Activated B cell treated with CpG ODN at 0.5 μM for 24 hours (primary cell): Measurements from ENCODE around the gene TYMP. TPM values are rescaled to one million over a fixed set of nuclear protein-coding genes. Genes with fewer than 3 reads are reported as not detected.

Experiments
- ATAC-seq: fragments of 200-7000 bp; cut with Tn5 transposase; one replicate; pipeline ENCODE4 v1.10.0; 2021; ENCODE audit warnings: low read depth, mild to moderate bottlenecking, moderate library complexity
- CTCF ChIA-PET: fragments of 350-600 bp; sonication (Branson Sonifier 250); formaldehyde crosslinking; loops from one replicate; lab custom pipeline; 2021; ENCODE audit warnings: antibody characterized with exemption; lab: Charles Lee
- POLR2A ChIA-PET: fragments of 350-600 bp; sonication (Branson Sonifier 250); formaldehyde crosslinking; loops from one replicate; lab custom pipeline; 2021; ENCODE audit warnings: antibody characterized with exemption; lab: Charles Lee
- DNase-seq: peaks from one replicate; pipeline ENCODE4 v3.0.0; 2022
- H3K27ac Mint-ChIP-seq: one replicate; pipeline ENCODE4 v1.8.0; 2020; ENCODE audit warnings: mixed read lengths
- H3K27me3 Mint-ChIP-seq: one replicate; pipeline ENCODE4 v1.8.0; 2021; ENCODE audit warnings: mixed read lengths
- H3K36me3 Mint-ChIP-seq: one replicate; pipeline ENCODE4 v1.8.0; 2021; ENCODE audit warnings: low read depth, mixed read lengths
- H3K4me1 Mint-ChIP-seq: one replicate; pipeline ENCODE4 v1.8.0; 2021; ENCODE audit warnings: mixed read lengths
- H3K4me3 Mint-ChIP-seq: one replicate; pipeline ENCODE4 v1.8.0; 2020; ENCODE audit warnings: mild to moderate bottlenecking, mixed read lengths
- H3K9me3 Mint-ChIP-seq: one replicate; pipeline ENCODE4 v1.8.0; 2020; ENCODE audit warnings: mixed read lengths
- intact Hi-C: fragments of 100-400 bp; cut with micrococcal nuclease; formaldehyde crosslinking; loops from one replicate; pipeline ENCODE4 v1.15.1; 2024
- total RNA-seq: library from RNA; stranded (reverse); gene quantifications from 2 replicates; pipeline ENCODE4 v1.2.3, GENCODE V29; 2022
- TF ChIP-seq, protein P1 (sequence below): fragments of 200-600 bp; IDR thresholded peaks from one replicate; pipeline ENCODE4 v1.8.0; 2022; ENCODE audit warnings: antibody characterized with exemption, mild to moderate bottlenecking

Gene TYMP
- total RNA-seq, 1 donor from 2014 or later, result 92.9 TPM

DNA sequence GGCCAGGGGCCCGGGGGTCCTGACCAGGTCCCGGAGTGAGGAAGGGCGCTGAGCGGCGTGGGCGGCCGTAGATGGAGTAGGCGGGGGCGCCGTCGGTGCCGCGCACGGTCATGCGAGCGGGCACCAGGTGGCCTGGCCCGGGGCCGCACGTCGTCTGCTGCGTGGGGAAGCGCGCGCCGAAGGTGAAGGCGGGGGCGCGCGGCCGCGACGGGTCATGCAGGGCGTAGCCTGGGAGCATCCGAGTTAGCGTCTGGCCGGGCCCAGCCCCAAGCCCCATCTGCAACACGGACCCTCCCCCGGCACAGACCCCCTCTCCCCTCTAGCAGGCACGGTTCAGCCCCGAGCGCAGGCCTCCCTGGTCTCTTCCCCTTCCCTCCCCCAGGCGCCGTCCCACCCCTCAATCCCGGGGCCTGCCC is 1.7 kb upstream of the TYMP start:
- peak; percentile 78 for DNase-seq
- peaks cover 59% of the 10 kb centered on the region for H3K4me1 Mint-ChIP-seq
- TF ChIP-seq, protein P1, sequence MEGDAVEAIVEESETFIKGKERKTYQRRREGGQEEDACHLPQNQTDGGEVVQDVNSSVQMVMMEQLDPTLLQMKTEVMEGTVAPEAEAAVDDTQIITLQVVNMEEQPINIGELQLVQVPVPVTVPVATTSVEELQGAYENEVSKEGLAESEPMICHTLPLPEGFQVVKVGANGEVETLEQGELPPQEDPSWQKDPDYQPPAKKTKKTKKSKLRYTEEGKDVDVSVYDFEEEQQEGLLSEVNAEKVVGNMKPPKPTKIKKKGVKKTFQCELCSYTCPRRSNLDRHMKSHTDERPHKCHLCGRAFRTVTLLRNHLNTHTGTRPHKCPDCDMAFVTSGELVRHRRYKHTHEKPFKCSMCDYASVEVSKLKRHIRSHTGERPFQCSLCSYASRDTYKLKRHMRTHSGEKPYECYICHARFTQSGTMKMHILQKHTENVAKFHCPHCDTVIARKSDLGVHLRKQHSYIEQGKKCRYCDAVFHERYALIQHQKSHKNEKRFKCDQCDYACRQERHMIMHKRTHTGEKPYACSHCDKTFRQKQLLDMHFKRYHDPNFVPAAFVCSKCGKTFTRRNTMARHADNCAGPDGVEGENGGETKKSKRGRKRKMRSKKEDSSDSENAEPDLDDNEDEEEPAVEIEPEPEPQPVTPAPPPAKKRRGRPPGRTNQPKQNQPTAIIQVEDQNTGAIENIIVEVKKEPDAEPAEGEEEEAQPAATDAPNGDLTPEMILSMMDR, result no peak

DNA sequence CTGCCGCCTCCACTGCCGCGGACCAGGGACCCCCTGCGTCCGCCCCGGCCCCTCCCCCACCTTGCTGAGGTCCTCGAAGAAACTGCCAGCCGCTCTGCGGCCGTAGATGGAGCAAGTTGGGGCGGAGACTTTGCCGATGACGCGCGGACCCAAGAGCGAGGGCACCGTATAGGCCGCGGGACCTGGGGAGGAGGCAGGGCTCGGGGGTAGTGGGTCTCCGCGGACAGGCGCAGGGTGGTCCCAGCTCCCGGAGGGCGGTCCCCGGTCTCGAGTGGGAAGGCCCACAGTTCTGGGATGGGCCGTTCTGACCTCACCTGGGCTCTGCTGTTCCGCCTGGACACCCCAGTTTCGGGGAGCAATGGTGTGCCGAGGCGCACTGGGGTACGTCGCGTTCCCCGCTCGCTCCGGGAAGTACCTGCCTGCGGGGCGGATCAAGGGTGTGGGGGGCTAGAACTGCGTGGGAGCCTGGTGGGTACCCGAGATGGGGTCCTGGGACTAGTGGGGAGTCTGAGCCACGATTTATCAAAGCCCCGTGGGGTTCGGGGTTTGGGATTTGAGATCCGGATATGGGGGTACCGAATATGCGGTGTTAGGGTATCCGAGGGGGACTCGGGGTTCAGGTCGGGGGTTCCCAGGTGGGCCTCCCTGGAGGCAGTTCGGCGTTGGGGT is 1.2 kb upstream of the TYMP start:
- ChIA-PET POLR2A (interaction anchor here (0.6 to 13.6 kb wide), 12 partner anchors 14 to 340 kb away, joined by 3 to 946 read pairs (median 6); partner anchors contain the start of genes ADM2, CHKB, KLHDC7B and LMF2), CTCF (interaction anchor here (0.7 to 1.4 kb wide), 4 partner anchors 9 to 32 kb away, joined by 3 to 4 read pairs (median 3); partner anchors contain the start of gene SYCE3)
- no peaks in the 10 kb centered on the region for H3K27me3 Mint-ChIP-seq
- peak; percentile 86 for DNase-seq
- ATAC-seq, result peak; percentile 53
- H3K36me3 Mint-ChIP-seq, result peaks cover 12% of the 10 kb centered on the region
- peaks cover 55% of the 10 kb centered on the region for H3K4me1 Mint-ChIP-seq
- peak overlapping the region; percentile 99 for H3K27ac Mint-ChIP-seq
- no peaks in the 10 kb centered on the region for H3K9me3 Mint-ChIP-seq
- TF ChIP-seq, protein P1, result no peak
- H3K4me3 Mint-ChIP-seq, result peak overlapping the region; percentile 92
- intact Hi-C loops, result loop anchor here (1.0 to 2.0 kb wide), 6 partner anchors 8 to 340 kb away; partner anchors contain the start of genes CHKB, SBF1 and SYCE3

More for the DNA sequence above, 1.7 kb upstream of the TYMP start:
- ChIA-PET POLR2A (interaction anchor here (0.7 to 13.6 kb wide), 13 partner anchors 14 to 341 kb away, joined by 3 to 946 read pairs (median 5); partner anchors contain the start of genes ADM2, CHKB, KLHDC7B and LMF2), CTCF (interaction anchor here (0.7 to 1.4 kb wide), 4 partner anchors 9 to 31 kb away, joined by 3 to 4 read pairs (median 3); partner anchors contain the start of gene SYCE3)
- no peaks in the 10 kb centered on the region for H3K9me3 Mint-ChIP-seq
- H3K36me3 Mint-ChIP-seq, result peaks cover 12% of the 10 kb centered on the region
- peak; percentile 43 for ATAC-seq
- intact Hi-C loops, result loop anchor here (1.0 to 2.0 kb wide), 6 partner anchors 8 to 341 kb away; partner anchors contain the start of genes CHKB, SBF1 and SYCE3
- no peaks in the 10 kb centered on the region for H3K27me3 Mint-ChIP-seq
- H3K4me3 Mint-ChIP-seq, result peak overlapping the region; percentile 92
- peak overlapping the region; percentile 99 for H3K27ac Mint-ChIP-seq

- H3K4me1 Mint-ChIP-seq, result peaks cover 55% of the 10 kb centered on the region
- H3K36me3 Mint-ChIP-seq, result peaks cover 12% of the 10 kb centered on the region
- peak overlapping the region; percentile 99 for H3K27ac Mint-ChIP-seq
- ATAC-seq, result peak; percentile 1
- no peaks in the 10 kb centered on the region for H3K9me3 Mint-ChIP-seq
- no peak for DNase-seq
- TF ChIP-seq, protein P1, result no peak
- ChIA-PET CTCF (no interaction called here), POLR2A (interaction anchor here (0.6 to 13.6 kb wide), 10 partner anchors 15 to 269 kb away, joined by 3 to 946 read pairs (median 12); partner anchors contain the start of genes ADM2, CHKB, KLHDC7B and LMF2)
- no peaks in the 10 kb centered on the region for H3K27me3 Mint-ChIP-seq
- peak overlapping the region; percentile 92 for H3K4me3 Mint-ChIP-seq
- intact Hi-C loops, result loop anchor here (2.0 kb wide), 2 partner anchors 56 to 340 kb away; partner anchors contain the start of gene SBF1
These were observed 716 bp upstream of the TYMP start for GRCh38 chr22:50530580-50530876.

DNA sequence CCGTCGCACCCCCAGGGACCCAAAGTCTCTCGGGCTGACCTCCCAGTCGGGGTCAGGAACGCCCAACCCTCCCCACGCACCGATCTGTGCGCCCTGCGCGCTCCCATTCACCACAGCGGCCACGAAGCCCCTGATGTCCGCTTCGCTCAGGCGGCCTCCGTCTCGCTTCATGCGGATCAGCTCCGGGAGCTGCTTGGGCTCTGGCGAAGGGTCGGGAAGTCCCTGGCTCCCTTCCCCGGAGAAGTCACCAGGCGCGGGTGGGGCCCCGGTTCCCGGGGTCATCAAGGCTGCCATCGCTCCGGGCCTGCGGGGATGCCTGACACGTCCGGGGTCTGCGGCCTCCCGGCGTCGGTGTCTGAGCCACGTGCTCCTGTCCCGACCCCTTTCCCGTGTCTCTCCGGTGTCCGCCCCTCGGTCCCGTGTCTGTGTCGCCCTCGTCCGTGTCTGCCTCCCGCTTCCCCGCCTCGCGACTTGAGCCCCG is 356 bp downstream of the TYMP start:
- ATAC-seq (no peak), DNase-seq (no peak)
- TF ChIP-seq, protein P1, result no peak
- Mint-ChIP-seq H3K9me3 (no peaks in the 10 kb centered on the region), H3K4me3 (peak overlapping the region; percentile 78), H3K4me1 (peaks cover 52% of the 10 kb centered on the region), H3K36me3 (peaks cover 17% of the 10 kb centered on the region), H3K27me3 (no peaks in the 10 kb centered on the region), H3K27ac (peak overlapping the region; percentile 75)
- ChIA-PET CTCF (interaction anchor here (0.7 to 0.9 kb wide), 3 partner anchors 10 to 92 kb away, joined by 3 to 4 read pairs (median 4); no protein-coding TSS in a partner anchor), POLR2A (interaction anchor here (0.5 to 13.6 kb wide), 13 partner anchors 16 to 339 kb away, joined by 3 to 946 read pairs (median 5); partner anchors contain the start of genes ARSA, CHKB, KLHDC7B and LMF2)
- intact Hi-C loops, result loop anchor here (5.0 kb wide), 1 partner anchor 602 kb away; no protein-coding TSS in a partner anchor
